HG03196 (cell line): ENCODE results near the gene PLCB1.
"Not testable (repeated sequence)": the region's sequence is repeated elsewhere in the genome, so short reads cannot be mapped to it uniquely, and the experiment has no call there.

Experiments
- ATAC-seq: cut with Tn5 transposase; IDR thresholded peaks from one replicate; pipeline ENCODE4 v1.9.1; 2021; ENCODE audit not compliant: unreplicated experiment

The PLCB1 gene

DNA sequence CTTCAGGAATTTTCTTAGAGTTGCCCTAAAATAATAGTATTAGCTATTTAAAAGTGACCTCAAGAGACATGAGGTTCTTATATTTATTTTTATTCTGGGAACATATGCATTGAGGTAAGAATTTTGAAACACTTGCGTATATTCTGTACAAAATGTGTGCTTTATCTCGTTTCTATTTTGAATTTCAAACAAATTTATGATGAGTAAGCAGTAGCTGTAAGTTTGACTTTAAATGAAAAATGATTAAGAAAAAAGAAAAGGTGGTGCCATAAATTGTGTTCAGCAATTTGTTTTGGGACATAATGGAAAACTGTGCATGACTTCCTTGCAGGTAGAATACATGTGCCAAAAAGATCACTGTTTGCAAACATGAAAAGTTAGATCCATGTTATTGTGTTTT, 503.8 kb downstream of the PLCB1 start:
- ATAC-seq, result no peak

DNA sequence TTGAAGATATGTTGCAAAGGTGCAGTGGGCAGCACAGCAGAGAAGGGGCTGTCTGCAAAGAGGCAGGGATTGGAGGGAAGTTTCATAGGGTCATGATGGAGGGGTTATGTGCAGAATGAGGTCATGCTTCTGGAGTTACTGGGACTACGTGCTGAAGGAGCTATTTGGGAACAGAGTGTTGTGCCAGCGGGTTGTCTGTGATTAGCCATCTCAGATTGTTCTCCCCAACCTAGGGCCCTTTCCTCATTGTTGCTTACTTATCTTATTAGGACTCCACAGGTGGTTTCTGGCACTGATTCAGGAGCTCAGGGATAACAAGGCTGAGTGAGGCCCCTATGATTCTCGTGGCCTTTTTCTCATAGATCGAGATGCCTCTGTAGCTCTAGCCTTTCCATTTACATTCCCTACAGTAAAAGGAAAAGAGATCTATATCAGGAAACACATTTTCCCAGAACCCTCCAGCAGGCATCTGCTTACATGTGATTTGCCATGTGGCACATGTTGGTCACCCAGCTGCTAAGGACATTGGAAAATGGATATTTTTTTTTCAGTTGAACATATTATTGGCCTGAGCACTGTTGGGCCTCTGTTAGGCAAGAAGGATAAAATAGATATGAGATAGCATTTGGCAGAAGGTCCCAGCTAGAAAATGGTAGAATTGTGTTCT, 507.2 kb downstream of the PLCB1 start:
- no peak for ATAC-seq

DNA sequence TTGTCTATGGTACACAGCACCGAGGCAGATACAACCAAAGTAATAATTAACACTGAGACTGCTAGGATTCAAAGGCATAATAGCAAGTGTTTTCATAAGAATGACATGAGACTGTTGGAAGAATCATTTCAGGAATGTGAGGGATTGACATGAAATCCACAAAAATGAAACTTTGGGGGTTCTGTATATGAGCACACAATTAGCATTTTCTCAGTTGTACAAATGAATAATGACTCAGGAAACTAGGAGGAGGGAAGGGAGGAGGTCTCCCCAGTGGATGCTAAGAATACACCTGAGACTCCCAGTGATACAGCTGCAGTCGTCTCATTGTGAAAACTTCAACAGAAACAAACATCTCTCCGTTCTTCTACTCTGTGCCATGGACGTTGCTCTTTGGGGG, 508.4 kb downstream of the PLCB1 start:
- no peak for ATAC-seq

GRCh38 chr20:8642247-8642646, 510.2 kb downstream of the PLCB1 start:
- ATAC-seq, result no peak

GRCh38 chr20:8644468-8644867, 512.4 kb downstream of the PLCB1 start:
- not testable (repeated sequence) for ATAC-seq

- ATAC-seq, result no peak
Measured at GRCh38 chr20:8645326-8645725, 513.3 kb downstream of the PLCB1 start.

DNA sequence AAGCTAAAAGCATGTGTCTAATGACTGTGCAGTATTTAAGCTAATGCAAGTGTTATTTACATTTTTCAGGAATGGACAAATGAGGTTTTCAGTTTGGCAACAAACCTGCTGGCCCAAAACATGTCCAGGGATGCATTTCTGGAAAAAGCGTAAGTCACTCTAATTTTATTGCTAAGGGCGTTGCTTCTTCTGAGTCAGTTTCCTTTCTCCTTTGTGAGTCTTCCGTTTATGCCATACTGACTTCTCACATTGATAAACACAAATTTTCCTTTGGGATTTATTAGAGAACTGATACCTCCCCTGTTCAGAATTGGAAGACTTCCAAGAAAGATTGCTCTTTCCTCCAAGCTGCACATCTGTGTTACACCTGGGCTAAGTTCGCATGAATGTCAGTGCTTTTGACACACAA, 514.0 kb downstream of the PLCB1 start:
- ATAC-seq, result no peak

DNA sequence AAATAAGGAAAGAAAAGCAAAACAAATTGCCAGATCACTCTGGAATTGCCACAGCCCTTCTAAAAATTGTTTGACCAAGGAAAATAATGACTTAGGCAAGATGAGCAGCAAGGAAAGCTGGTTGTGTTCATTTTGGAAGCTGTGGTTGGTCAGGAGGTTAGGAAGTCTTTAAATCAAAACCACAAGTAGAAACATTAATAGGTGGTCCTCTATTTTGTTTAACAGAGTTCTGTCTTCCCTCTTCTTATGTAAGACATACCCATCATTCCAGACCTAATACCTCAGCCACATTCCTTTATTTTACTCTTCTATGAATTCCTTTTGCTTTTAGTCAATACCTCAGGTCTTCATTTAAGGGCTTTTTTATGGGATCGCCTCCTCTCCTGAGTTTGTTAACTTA, 514.6 kb downstream of the PLCB1 start:
- no peak for ATAC-seq

GRCh38 chr20:8647961-8648441, 515.9 kb downstream of the PLCB1 start:
- ATAC-seq, result no peak

DNA sequence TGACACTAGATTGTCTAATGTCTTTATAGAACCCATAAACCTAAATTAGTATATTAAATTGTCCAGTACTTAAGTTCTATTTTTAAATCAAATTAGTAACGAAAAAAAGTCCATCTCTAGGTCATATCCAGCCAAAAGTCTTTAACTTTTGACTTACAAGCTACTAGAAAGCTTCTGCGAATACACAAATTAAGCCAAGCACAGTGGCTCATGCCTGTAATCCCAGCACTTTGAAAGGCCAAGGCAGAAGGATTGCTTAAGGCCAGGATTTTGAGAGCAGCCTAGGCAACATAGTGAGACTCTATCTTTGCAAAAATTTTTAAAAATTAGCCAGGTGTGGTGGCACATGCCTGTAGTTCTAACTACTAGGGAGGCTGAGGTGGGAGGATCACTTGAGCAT, 516.4 kb downstream of the PLCB1 start:
- no peak for ATAC-seq

- ATAC-seq, result no peak
Measured at GRCh38 chr20:8652396-8652795, 520.3 kb downstream of the PLCB1 start.

DNA sequence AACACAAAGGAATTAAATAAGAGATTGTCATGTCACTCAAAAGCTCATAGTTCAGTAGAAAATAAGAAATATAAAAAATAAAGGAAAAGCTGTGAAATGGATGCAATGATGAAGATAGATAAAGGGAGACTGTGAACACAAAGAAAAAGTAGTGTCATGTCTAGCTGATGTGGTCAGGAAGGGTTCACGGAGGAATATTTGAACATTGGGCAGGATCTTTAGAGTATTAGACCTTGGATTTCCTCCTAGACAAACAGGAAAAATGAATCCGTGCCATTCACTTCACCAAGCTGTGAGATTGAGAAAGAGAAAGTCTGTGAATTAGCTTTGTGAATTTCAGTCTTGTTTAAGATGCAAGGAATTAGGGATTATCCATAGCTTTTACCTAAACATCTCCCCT, 522.4 kb downstream of the PLCB1 start:
- ATAC-seq, result no peak

DNA sequence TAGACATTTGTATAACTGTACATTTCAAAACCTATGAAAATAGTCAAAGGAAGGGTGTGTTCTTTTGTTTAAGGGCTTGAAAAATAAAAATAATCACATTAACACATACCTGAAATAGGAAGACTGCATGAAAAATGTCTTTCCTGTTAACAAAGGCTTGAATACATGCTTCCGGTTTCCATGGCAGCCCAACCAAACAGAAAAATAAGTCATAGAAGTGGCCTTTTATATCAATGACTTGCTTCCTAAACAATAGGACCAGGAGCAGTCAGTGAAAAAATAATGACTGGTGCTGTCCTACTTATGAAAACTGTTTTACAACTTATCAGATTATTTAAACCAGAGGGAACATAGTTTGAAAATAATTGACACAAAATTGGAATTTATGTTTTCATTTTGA, 524.3 kb downstream of the PLCB1 start:
- no peak for ATAC-seq

DNA sequence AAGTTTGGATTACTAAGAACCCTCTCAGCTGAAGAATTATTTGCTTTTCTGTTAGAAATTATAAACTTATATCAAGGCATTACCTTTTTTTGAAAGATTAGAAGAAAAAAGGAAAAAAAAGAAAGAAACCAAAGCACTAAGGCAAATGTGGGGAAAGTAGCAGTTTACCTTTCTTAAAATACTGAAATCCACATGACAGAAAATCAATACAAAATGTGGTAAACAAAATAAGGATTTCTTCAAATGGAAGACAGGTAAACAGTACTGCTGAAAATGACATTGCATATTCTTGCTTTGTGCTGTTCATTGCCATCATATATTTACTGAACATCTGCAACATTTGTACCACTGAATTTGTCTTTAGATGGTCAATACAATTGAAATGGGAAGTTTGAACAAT, 525.6 kb downstream of the PLCB1 start:
- no peak for ATAC-seq

DNA sequence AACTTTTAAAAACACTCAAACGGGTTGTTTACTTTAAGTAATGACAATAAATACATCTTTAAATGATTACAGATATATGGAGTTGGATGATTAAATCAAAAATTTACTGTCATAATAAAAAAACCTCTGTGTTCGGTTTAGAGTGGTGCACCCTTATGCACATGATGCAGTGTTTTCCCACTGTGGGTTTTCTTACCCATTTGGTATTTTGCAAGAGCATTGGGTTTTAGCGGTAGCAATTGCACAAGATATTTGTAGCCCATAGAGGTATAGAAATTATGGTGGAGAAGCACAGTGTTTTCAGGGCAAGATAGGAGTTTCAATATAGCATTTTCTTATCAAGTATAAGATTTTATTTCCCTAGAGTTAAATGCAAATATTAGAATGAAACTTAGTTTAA, 526.0 kb downstream of the PLCB1 start:
- ATAC-seq, result no peak

- ATAC-seq, result no peak
Measured at GRCh38 chr20:8661229-8661952, 529.3 kb downstream of the PLCB1 start.

- no peak for ATAC-seq
Measured at GRCh38 chr20:8662433-8662954, 530.4 kb downstream of the PLCB1 start.

DNA sequence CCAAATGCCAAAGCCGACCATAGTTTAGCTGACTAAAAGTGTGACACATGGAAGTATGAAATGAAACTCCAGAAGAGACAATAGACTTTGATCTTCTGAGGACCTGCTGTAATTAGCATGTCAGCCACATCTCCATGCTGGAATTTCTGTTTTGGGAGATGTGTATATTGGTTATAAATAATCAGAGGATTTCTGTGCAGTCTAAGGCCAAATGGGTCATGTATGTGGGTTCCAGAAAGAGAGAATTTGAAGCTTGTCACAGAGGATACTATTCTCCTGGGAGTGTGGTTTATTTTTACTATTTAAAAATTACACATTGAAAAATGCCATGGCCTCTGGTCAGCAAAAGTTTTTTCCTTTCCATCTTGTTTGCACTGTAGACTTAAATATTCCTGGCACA, 531.4 kb downstream of the PLCB1 start:
- ATAC-seq, result no peak

DNA sequence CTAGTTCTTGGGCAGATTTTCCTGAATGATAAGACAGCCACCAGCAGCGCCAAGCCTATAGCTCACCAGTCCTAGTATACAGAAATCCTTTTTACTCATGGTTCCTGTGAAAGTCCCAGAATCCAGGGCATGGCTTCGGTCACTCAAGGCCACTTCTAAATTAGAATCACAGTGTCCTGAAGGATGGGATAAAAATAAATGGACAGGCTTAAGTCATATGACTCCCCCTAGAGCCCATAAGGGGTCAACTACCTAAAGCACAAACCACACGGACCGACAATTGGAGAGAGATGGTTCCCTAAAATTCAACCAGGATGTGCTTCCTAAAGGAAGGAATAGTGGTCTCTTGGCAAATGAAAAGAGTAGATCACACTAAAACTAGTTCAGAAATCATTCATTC, 532.7 kb downstream of the PLCB1 start:
- no peak for ATAC-seq

DNA sequence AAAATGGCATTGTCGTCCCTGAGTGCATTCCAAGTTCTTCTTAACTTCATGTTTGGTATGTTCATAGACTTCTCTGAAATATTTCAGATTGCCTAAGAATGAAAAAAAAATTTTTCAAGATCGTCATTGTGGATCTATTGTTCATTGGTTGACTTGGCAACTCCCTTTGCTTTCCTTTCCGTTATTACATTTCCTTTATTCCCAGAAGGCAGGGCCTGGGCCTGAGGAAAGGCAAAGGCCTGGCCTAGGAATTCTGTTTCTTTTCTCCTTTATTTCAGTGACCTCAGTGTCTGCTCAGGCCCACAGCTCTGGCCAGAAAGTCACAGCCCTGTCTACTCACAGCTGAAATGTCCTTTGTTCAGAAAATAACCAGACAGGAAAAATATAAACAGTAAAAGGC, 535.2 kb downstream of the PLCB1 start:
- no peak for ATAC-seq

DNA sequence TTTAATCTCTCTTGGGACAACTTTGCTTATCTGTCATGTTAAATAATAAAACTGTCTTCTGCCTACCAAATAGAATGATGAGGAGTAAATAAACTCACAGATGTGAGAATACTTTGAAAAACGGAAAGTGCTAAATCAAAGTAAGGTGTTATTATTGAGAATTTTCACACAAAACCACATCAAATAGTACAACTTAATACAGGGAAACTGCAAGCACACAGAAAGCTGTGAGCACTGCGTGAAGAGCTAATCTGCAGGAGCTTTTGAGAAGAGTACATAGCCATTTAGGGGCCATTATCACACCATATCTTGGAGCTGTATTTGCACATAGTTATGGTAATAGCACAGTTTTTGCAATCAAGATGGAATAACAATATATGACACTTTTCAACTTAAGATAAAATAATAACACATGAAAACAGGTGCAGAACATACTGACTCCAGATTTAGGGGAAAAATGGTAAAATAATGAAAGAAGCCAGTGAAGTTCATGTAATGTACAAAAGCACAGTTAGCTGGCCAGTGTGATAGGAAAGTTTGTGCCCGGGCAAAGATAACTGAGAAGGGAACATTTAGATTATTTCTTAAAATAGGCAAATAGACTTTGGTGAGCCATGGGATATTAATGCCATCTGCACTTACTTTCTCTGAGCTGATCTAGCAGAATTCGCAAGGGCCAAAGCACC, 538.3 kb downstream of the PLCB1 start:
- ATAC-seq, result no peak

GRCh38 chr20:8670893-8671215, 538.8 kb downstream of the PLCB1 start:
- no peak for ATAC-seq
